ENCODE data around the gene ACOX1. TPM values are rescaled to one million over a fixed set of nuclear protein-coding genes. Genes with fewer than 3 reads are reported as not detected.

The ACOX1 gene
- polyA plus RNA-seq, 1 of the 3 experiments (the other 2 are of a cell fraction), result 21.5 TPM

GRCh38 chr17:75950421-75950820 lies 28.5 kb downstream of the ACOX1 start:
- Histone ChIP-seq H2AFZ (ENCODE audit: low read depth) (no peak overlapping the region), H3K36me3 (replicated peaks in 1 of 2; ENCODE audit: control insufficient read depth in 1 of 2, insufficient read depth in 2 of 2, low read length in 1 of 2) (peaks cover 62 to 87% of the 10 kb centered on the region in 2 experiments), H3K9ac (no peak overlapping the region), H3K4me2 (no peak overlapping the region), H3K4me3 (ENCODE audit: low read depth in 2 of 2, low read length in 1 of 2) (no peak overlapping the region), H3K9me2 (no peaks in the 10 kb centered on the region), H4K20me1 (ENCODE audit: insufficient read depth) (no peaks in the 10 kb centered on the region), H3K79me2 (ENCODE audit: insufficient read depth) (no peaks in the 10 kb centered on the region), H3F3A (replicated peaks; ENCODE audit: insufficient read depth) (peaks cover 15% of the 10 kb centered on the region), H3K9me3 (no peaks in the 10 kb centered on the region), H3K27ac (ENCODE audit: low read depth in 2 of 2, low read length in 1 of 2) (no peak overlapping the region; a peak in 1 of 4 replicates), H3K27me3 (ENCODE audit: insufficient read depth) (no peaks in the 10 kb centered on the region), H3K4me1 (ENCODE audit: control insufficient read depth in 1 of 2, insufficient read depth in 2 of 2, low read depth in 1 of 2, low read length in 1 of 2) (peaks cover 0 to 4% of the 10 kb centered on the region in 2 experiments; a peak in 1 of 4 replicates)
- ChIA-PET CTCF (interaction anchor here (0.8 to 2.2 kb wide), 3 partner anchors 9 to 95 kb away, joined by 3 to 6 read pairs (median 3); partner anchors contain the start of genes FBF1 and WBP2), POLR2A (no interaction called here)
- TF ChIP-seq NFIC (IDR thresholded peaks at IDR 0.05; ENCODE audit: borderline replicate concordance) (no peak), EP300 (IDR thresholded peaks at IDR 0.05; ENCODE audit: borderline replicate concordance in 1 of 2, low read depth in 1 of 2, low read length in 1 of 2) (no peak), FOXM1 (IDR thresholded peaks at IDR 0.05; ENCODE audit: low read depth) (no peak), FOSL2 (IDR thresholded peaks at IDR 0.05; ENCODE audit: borderline replicate concordance, low read depth) (no peak), CTCF (IDR thresholded peaks at IDR 0.05) (no peak), USF2 (IDR thresholded peaks at IDR 0.05; ENCODE audit: borderline replicate concordance, low read depth, low read length) (no peak), PBX3 (IDR thresholded peaks at IDR 0.05) (no peak), POLR2AphosphoS5 (IDR thresholded peaks at IDR 0.05; ENCODE audit: low read depth, low read length) (no peak), RAD21 (IDR thresholded peaks at IDR 0.05; ENCODE audit: low read length) (no peak), GABPA (IDR thresholded peaks at IDR 0.05; ENCODE audit: low read depth) (no peak), ELF1 (IDR thresholded peaks at IDR 0.05) (no peak), JUND (IDR thresholded peaks at IDR 0.05) (no peak), TAF1 (IDR thresholded peaks at IDR 0.05; ENCODE audit: borderline replicate concordance, low read depth, low read length) (no peak), MXI1 (IDR thresholded peaks at IDR 0.05; ENCODE audit: low read depth, low read length) (no peak), TEAD4 (IDR thresholded peaks at IDR 0.05; ENCODE audit: borderline replicate concordance, insufficient read depth) (no peak), CHD2 (IDR thresholded peaks at IDR 0.05; ENCODE audit: low read length, partially characterized antibody) (no peak), GATA2 (CRISPR knock-in tag; IDR thresholded peaks at IDR 0.05) (no peak), USF1 (IDR thresholded peaks at IDR 0.05; ENCODE audit: borderline replicate concordance, low read depth) (no peak), TCF12 (IDR thresholded peaks at IDR 0.05) (no peak), IRF3 (IDR thresholded peaks at IDR 0.05; ENCODE audit: low read depth, low read length) (no peak)
- WGBS (ENCODE audit: low lambda C conversion rate), result 92% methylated on average over 6 of the region's 6 CpGs
- no peak for DNase-seq

All from SK-N-SH (cell line).